CD14-positive monocyte (primary cell): ENCODE data around the gene DDA1. TPM values are rescaled to one million over a fixed set of nuclear protein-coding genes. Genes with fewer than 3 reads are reported as not detected.
A peak's percentile ranks its signal among the peaks of the same experiment; 100 is the strongest.

Experiments used
- DNase-seq, 3 donors: peaks; one replicate each; pipeline ENCODE4 v3.0.0-alpha.2; 2011 to 2022
- H2AFZ ChIP-seq: 2 replicates; pipeline ENCODE4 v1.6.0; 2012; ENCODE audit warnings: mild to moderate bottlenecking, low read depth, low read length, inconsistent platforms; ENCODE audit not compliant: insufficient read depth, poor library complexity, severe bottlenecking
- H3K27ac ChIP-seq, 2 donors: 1 replicate in 1 of 2; 2 replicates in 1 of 2; pipeline ENCODE4 v1.5.1; 2012 to 2013; ENCODE audit warnings: low read length in 2 of 2, control low read depth in 1 of 2, inconsistent platforms in 1 of 2, low read depth in 1 of 2, mild to moderate bottlenecking in 1 of 2
- H3K27me3 ChIP-seq, 2 donors: one replicate each; pipeline versions ENCODE4 v1.6.0 to v1.6.1; 2011 to 2013; ENCODE audit warnings: low read length in 2 of 2; ENCODE audit not compliant: control insufficient read depth in 2 of 2, insufficient read depth in 2 of 2
- H3K36me3 ChIP-seq, 2 donors: replicated peaks in 1 of 2; 1 replicate in 1 of 2; 2 replicates in 1 of 2; pipeline versions ENCODE4 v1.5.1 to v1.6.1; 2012 to 2013; ENCODE audit warnings: low read length in 2 of 2, control low read depth in 1 of 2, inconsistent platforms in 1 of 2, mild to moderate bottlenecking in 1 of 2; ENCODE audit not compliant: insufficient read depth in 2 of 2, control insufficient read depth in 1 of 2
- H3K4me1 ChIP-seq, 2 donors: 1 replicate in 1 of 2; 2 replicates in 1 of 2; pipeline versions ENCODE4 v1.5.1 to v1.6.1; 2012 to 2013; ENCODE audit warnings: low read length in 2 of 2, control low read depth in 1 of 2, inconsistent platforms in 1 of 2, mild to moderate bottlenecking in 1 of 2, moderate library complexity in 1 of 2; ENCODE audit not compliant: insufficient read depth in 2 of 2, control insufficient read depth in 1 of 2
- H3K4me2 ChIP-seq: replicated peaks from 2 replicates; pipeline ENCODE3; 2012; ENCODE audit warnings: low read length, moderate library complexity, mild to moderate bottlenecking; ENCODE audit not compliant: poor library complexity, severe bottlenecking; ENCODE audit errors: extremely low read depth
- H3K4me3 ChIP-seq, 3 experiments: fragments of 200-600 bp in 1 of 3; sonication (generic) in 1 of 3; replicated peaks in 1 of 3; 1 replicate in 2 of 3; 2 replicates in 1 of 3; pipeline ENCODE4 v1.5.1; 2011 to 2013; ENCODE audit warnings: low read length in 3 of 3, mild to moderate bottlenecking in 3 of 3, control low read depth in 2 of 3, low read depth in 2 of 3, inconsistent platforms in 1 of 3, moderate library complexity in 1 of 3
- H3K79me2 ChIP-seq: 2 replicates; pipeline ENCODE4 v1.6.0; 2012; ENCODE audit warnings: mild to moderate bottlenecking, control low read depth, inconsistent platforms, low read length, moderate library complexity; ENCODE audit not compliant: insufficient read depth
- H3K9ac ChIP-seq: 2 replicates; pipeline ENCODE4 v1.6.0; 2017; ENCODE audit warnings: low read length, mild to moderate bottlenecking; ENCODE audit not compliant: insufficient read depth, poor library complexity, severe bottlenecking
- H3K9me3 ChIP-seq, 2 donors: replicated peaks in 1 of 2; 1 replicate in 1 of 2; 2 replicates in 1 of 2; pipeline versions ENCODE4 v1.5.1 to v1.6.1; 2012 to 2013; ENCODE audit warnings: low read length in 2 of 2, control low read depth in 1 of 2; ENCODE audit not compliant: control insufficient read depth in 1 of 2, insufficient read depth in 1 of 2
- H4K20me1 ChIP-seq: 2 replicates; pipeline ENCODE4 v1.6.0; 2012; ENCODE audit warnings: mild to moderate bottlenecking, low read length, control low read depth, moderate library complexity; ENCODE audit not compliant: insufficient read depth
- H3K27ac Mint-ChIP-seq, 7 donors: one replicate each; pipeline ENCODE4 v1.8.0; 2020; ENCODE audit warnings: mild to moderate bottlenecking in 7 of 7, mixed read lengths in 7 of 7, moderate library complexity in 6 of 7, inconsistent platforms in 2 of 7
- H3K27me3 Mint-ChIP-seq, 3 donors: one replicate each; pipeline ENCODE4 v1.8.0; 2021 to 2022; ENCODE audit warnings: low read depth in 3 of 3, mild to moderate bottlenecking in 3 of 3, mixed read lengths in 3 of 3, moderate library complexity in 3 of 3, inconsistent platforms in 1 of 3
- H3K36me3 Mint-ChIP-seq, 2 donors: one replicate each; pipeline ENCODE4 v1.8.0; 2020; ENCODE audit warnings: mixed read lengths in 2 of 2, inconsistent platforms in 1 of 2, mild to moderate bottlenecking in 1 of 2
- H3K4me1 Mint-ChIP-seq: one replicate; pipeline ENCODE4 v1.8.0; 2020; ENCODE audit warnings: mild to moderate bottlenecking, mixed read lengths
- H3K4me3 Mint-ChIP-seq, 2 donors: one replicate each; pipeline ENCODE4 v1.8.0; 2020; ENCODE audit warnings: mild to moderate bottlenecking in 2 of 2, mixed read lengths in 2 of 2, moderate library complexity in 1 of 2
- H3K9me3 Mint-ChIP-seq, 7 donors: one replicate each; pipeline ENCODE4 v1.8.0; 2020 to 2022; ENCODE audit warnings: mixed read lengths in 7 of 7, mild to moderate bottlenecking in 6 of 7, moderate library complexity in 6 of 7, inconsistent platforms in 2 of 7
- CTCF ChIP-seq: fragments of 200-600 bp; IDR thresholded peaks from one replicate; pipeline ENCODE4 v1.8.0; 2022; ENCODE audit warnings: antibody characterized with exemption, mild to moderate bottlenecking
- WGBS: methylation state at CpG from one replicate; pipeline ENCODE4 v1.1.5; 2013; ENCODE audit warnings: missing lambda C conversion rate; ENCODE audit not compliant: insufficient coverage; 5-methylcytosine and 5-hydroxymethylcytosine counted together
- intact Hi-C, 2 donors: fragments of 100-400 bp; cut with micrococcal nuclease; formaldehyde crosslinking; loops; one replicate each; pipeline versions ENCODE4 v1.15.0 to v1.15.1; 2023
- polyA plus RNA-seq, 3 donors: library from polyadenylated mRNA; depleted of rRNA in 1 of 3; unstranded in 2 of 3; stranded (reverse) in 1 of 3; fragments of 300-500 nt in 2 of 3; fragments of >200 nt in 1 of 3; fragmentation: Illumina TruSeq in 2 of 3; gene quantifications; 1 replicate in 2 of 3; 2 replicates in 1 of 3; pipeline ENCODE4 v1.2.3, GENCODE V29; 2012 to 2021

Gene DDA1
- polyA plus RNA-seq, 3 donors = 22.5 to 49.5 (median 23.8) TPM

- peak overlapping the region; percentile 86 to 90 for H3K4me3 Mint-ChIP-seq
- Histone ChIP-seq H3K36me3 (peaks cover 0 to 2% of the 10 kb centered on the region in 2 donors), H3K4me2 (peak overlapping the region; percentile 80), H3K4me1 (peaks cover 54 to 64% of the 10 kb centered on the region in 2 donors), H4K20me1 (peaks cover 29% of the 10 kb centered on the region), H3K79me2 (peaks cover 53% of the 10 kb centered on the region), H2AFZ (peak overlapping the region; percentile 88), H3K9me3 (no peaks in the 10 kb centered on the region), H3K27ac (peak overlapping the region; percentile 56 to 82), H3K27me3 (no peaks in the 10 kb centered on the region), H3K4me3 (peak overlapping the region; percentile 53 to 76 (median 75)), H3K9ac (peak overlapping the region; percentile 66)
- intact Hi-C loops = no loop called here
- WGBS = 13% methylated on average over 24 of the region's 28 CpGs
- no peak for TF ChIP-seq CTCF
- H3K9me3 Mint-ChIP-seq = peaks cover 0 to 1% (median 0%) of the 10 kb centered on the region in 7 donors
- H3K27ac Mint-ChIP-seq = peak overlapping the region; percentile 31 to 82 (median 60)
- H3K36me3 Mint-ChIP-seq = peaks cover 2 to 3% of the 10 kb centered on the region in 2 donors
- H3K27me3 Mint-ChIP-seq = peaks cover 0 to 3% (median 0%) of the 10 kb centered on the region in 3 donors
- no peak for DNase-seq
- peaks cover 44% of the 10 kb centered on the region for H3K4me1 Mint-ChIP-seq
Observed at GRCh38 chr19:17306285-17306714, 3.1 kb upstream of the DDA1 start.

- H2AFZ ChIP-seq = no peak overlapping the region
- Mint-ChIP-seq H3K36me3 (peaks cover 4 to 12% of the 10 kb centered on the region in 2 donors), H3K9me3 (no peaks in the 10 kb centered on the region), H3K4me3 (no peak overlapping the region), H3K27ac (peak overlapping the region in 1 of 7 donors; percentile 6), H3K4me1 (peaks cover 42% of the 10 kb centered on the region), H3K27me3 (peaks cover 0 to 3% (median 0%) of the 10 kb centered on the region in 3 donors)
- TF ChIP-seq CTCF = no peak
- DNase-seq = no peak
- peaks cover 54% of the 10 kb centered on the region for H3K79me2 ChIP-seq
- H3K4me3 ChIP-seq = no peak overlapping the region
- H3K27ac ChIP-seq = no peak overlapping the region
- no peaks in the 10 kb centered on the region for H3K27me3 ChIP-seq
- peaks cover 35% of the 10 kb centered on the region for H4K20me1 ChIP-seq
- no peak overlapping the region for H3K4me2 ChIP-seq
- intact Hi-C loops = no loop called here
- no peak overlapping the region for H3K9ac ChIP-seq
- peaks cover 43 to 53% of the 10 kb centered on the region in 2 donors for H3K4me1 ChIP-seq
- peaks cover 0 to 14% of the 10 kb centered on the region in 2 donors for H3K36me3 ChIP-seq
- H3K9me3 ChIP-seq = no peaks in the 10 kb centered on the region
- WGBS = 91% methylated on average over 8 of the region's 8 CpGs
Observed at GRCh38 chr19:17307876-17308377, 1.4 kb upstream of the DDA1 start.
